ENCODE results near the gene PTPRT.

PTPRT gene

DNA sequence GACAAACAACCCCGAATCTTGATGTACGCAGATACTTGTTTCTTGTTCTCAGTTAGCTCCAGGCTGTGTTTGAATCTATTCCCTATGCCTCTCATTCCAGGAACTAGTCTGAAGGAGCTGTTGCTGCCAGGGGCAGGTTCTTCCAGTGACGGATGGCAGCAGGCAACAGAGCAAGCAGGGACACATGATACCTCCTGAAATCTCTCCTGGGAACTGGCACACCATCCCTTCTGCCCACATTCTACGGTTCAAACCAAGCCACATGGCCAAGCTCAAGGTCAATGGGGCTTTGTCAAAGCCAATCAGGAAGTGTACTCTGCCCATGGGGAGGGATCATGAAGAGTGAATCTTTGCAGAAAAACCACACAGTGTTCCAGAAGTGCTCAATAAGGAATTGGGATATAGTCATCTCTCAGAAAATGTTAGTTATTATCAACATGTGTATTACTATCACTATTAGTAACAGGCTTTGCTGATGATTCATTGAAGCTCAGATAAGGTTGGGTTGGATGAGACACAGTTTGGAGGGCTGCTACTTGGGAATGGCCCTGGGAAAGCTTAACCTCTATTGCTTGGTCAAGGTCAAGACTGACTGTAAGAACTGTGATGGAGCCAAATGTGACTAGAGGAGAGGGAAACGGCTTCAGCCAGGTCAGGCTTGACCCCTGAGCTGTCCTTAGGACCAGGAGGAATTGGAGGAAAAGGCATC is 454.9 kb downstream of the PTPRT start:
- DNase-seq (ENCODE audit: low read depth, low spot score): no peak

- DNase-seq (ENCODE audit: low read depth, low spot score): no peak
Measured at GRCh38 chr20:42721923-42722322, 467.8 kb downstream of the PTPRT start.

DNA sequence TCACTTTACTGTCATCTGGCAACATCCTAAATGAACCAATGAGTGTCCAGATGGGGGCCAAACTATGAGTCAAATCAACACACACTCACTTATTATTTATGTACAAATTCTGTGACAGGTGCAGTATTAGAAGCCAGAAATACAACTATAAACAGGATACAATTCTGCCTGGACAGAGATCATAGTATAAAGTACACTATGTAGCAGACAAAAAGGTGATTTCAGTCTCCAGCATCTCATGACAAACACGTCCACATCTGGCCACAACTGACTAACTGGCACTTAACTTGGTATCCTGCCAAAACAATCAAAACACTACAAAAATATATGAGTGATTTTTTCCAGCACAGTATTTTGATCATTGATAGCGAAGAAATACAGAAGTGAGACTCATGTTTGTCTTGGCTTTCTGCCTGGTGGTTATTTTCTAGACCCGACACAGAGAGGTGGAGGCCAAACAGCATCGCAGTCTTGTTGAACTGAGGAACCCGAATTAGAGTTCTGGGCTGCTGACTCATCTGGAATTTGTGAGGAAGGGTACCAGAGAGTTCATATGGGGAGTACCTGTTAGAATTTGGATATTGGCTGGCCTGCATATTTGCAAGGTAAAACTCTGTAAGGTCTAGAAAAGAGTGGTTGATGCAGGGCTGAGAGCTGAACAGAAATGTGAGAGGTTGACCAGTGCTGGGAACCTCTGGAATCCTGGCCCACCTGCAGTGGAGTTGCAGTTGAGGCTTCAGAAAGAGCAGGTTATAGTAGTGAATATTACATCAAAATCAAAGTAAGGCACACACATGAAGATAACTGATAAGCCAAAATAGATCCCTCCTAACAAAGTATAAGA is 475.2 kb downstream of the PTPRT start:
- no peak for DNase-seq (ENCODE audit: low read depth, low spot score)

GRCh38 chr20:42708266-42708665 is 481.4 kb downstream of the PTPRT start:
- no peak for DNase-seq (ENCODE audit: low read depth, low spot score)

- DNase-seq (ENCODE audit: low read depth, low spot score): no peak
Measured at GRCh38 chr20:42706759-42707158, 482.9 kb downstream of the PTPRT start.

- no peak for DNase-seq (ENCODE audit: low read depth, low spot score)
Measured at GRCh38 chr20:42705550-42705949, 484.2 kb downstream of the PTPRT start.

DNA sequence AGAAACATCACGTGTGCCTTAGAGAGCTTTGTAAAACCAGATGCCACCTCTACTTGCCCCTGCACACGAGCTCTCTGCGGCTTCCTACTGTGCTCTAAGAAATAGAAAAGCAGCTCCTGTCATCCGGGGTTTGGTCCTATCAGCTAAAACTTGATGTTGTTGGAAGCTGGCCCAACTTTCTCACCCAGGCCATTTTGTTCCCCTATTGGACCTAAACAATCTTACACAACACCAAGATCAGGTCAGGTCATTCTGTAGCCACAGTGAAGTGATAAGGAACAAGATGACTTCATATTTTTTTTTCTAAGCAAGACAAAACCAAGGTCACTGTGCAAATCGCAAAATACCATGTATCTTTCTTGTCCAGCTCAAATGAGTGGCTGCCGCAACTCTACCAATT is 486.0 kb downstream of the PTPRT start:
- no peak for DNase-seq (ENCODE audit: low read depth, low spot score)

DNA sequence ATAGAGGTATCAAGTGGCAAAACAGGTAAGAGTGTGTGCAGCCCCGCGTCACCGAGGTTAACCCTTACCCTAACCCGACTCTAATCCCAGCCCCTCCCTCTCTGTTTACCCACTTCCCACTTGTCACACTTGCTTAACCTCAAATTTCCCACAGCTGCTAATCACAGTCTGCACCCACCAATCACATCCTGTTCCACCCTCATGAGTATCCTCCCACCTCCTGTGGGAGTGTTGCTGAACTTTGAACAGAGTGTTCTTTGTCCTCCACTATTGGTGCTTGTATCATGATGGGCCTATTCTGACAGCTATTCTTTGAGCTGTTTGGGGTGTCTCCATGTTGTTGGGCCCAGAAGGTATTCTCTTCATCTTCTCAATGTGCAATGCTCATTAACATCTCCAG is 487.8 kb downstream of the PTPRT start:
- DNase-seq (ENCODE audit: low read depth, low spot score): no peak

DNA sequence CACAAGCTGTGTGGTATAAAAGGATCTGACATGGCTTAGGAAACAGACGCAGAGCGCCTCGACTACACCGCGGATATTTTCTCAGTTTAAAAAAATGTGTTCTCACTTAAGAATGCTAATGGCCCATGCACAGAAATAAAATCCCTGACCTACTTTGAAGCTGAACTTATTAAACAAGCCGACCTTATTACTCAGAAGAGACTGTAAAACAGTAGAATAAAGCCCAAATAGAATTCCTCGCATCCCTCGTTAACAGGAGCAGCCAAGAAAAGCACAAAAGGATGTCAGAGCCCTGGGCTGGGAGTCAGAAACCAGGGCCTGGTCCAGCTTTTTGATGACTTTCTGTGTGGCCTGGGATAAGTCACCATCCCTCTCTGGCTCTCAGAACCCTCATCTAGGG is 489.3 kb downstream of the PTPRT start:
- DNase-seq (ENCODE audit: low read depth, low spot score): no peak

DNA sequence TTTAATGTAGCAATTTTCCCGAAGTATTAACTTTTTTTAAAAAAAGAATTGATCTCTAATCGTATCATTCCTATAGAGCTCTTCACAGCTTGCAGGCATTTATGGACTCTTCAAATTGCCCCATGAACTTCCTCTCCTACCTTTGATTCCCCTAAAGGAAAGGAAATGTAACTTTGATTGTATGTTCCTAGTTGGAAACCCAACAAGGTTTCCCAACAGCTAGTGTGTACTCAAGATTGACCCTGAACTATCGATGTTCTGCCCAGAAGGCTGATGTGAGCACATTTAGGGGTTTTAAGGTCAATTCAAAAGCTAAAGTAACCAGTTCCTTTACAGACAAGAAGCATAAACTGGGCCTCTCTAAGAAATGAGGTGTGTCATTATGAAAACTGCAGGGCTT is 491.7 kb downstream of the PTPRT start:
- DNase-seq (ENCODE audit: low read depth, low spot score): no peak

DNA sequence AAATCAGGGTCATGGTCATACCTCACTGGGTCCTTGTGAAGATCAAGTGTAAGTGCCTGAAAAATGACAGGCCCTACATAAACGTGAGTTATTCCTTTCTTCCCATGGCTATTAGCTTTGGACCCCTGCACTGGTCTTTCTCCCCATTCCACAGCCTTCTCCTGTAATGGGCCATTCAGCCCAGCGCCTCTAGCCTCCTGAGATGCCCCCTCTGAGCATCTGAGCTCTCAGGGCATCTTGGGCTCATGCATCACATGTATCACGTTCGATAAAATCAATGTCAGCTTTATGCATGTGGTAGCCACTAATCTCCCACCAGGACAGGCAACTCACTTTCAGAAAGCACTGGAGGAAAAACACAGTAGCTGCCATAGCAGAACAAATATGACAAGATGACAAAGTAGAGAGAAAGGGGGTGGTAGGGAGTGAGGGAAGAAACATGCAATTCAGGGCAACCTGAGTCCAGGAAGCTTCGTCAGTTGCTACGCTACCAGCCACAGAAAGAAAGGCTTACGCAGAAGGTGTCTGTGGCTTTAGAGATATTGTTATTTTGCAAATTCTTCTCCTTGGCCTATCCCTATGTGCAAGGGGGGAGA is 498.8 kb downstream of the PTPRT start:
- no peak for DNase-seq (ENCODE audit: low read depth, low spot score)

DNA sequence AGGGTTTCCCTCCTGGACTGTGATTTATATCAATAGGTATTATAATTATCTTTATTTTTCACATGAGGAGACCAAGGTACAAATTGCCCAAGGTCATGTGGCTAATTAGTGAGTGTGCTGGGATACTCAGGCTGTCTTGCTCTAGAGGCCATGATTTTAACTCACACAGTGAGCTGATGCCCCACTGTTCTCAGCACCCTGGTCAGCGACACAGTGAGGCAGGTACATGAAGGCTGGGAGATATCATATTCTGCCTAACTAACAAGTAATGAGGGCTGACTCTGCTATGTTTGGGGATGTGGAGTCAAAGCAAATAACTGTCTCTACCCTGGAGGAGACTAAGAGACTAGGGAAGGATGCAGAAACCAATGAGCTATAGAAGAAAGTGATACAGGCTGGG is 501.1 kb downstream of the PTPRT start:
- no peak for DNase-seq (ENCODE audit: low read depth, low spot score)

DNA sequence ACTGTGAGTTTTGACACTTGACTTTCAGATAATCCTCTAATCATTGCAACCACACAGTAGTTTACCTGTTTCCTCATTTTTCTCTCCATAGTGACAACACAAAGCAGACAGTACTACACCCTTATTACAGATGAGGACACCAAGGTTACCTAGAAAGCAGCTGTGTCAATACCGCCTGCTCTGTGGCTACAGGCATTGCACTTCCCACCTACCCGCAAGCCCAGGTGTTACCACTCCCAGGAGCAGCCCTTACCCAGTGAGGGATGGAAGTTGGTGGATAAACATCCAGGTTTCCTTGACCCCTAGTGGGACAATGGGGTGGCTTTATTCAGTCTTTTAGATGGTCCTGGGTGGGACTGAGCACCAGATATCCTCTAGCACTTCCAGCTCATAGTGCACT is 503.6 kb downstream of the PTPRT start:
- no peak for DNase-seq (ENCODE audit: low read depth, low spot score)

DNA sequence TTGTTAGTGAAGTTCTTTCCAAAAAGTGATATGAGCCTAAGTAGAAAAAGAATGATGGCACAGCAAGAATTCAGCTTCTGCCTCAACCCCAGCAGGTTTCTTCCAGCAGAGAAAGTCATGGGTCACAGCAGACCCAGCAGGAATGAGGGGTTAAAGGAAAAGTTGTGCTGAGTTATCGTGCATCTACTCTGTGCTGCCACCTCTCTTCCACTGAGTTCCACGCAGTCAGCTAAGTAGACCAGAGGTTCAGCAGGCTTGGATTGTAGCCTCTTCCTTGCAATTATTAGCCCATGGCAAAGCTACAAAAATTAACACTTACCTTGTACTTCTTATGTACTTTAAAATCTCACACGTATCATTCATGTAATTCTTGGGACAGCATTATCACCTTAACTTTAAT is 510.8 kb downstream of the PTPRT start:
- DNase-seq (ENCODE audit: low read depth, low spot score): no peak

GRCh38 chr20:42656130-42656529 is 533.6 kb downstream of the PTPRT start:
- no peak for DNase-seq (ENCODE audit: low read depth, low spot score)

DNA sequence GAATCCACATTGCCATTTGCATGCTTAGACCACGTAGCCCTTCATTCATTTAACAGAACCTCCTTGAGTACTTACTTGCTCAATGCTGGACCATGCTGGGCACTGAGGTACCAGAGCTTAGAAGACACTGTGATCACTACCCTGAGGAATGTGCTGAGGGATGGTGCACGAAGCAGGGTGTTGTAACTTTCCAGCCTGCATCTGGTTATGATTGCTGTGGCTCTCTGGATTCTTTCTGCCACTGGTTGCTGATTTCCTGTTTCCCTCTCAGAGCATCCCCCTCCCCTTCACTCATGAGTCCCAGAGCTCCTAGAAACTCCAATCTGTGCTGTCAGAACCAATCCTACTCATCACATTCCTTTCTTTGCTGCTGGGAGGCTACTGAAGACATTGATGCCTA is 537.4 kb downstream of the PTPRT start:
- DNase-seq (ENCODE audit: low read depth, low spot score): no peak

DNA sequence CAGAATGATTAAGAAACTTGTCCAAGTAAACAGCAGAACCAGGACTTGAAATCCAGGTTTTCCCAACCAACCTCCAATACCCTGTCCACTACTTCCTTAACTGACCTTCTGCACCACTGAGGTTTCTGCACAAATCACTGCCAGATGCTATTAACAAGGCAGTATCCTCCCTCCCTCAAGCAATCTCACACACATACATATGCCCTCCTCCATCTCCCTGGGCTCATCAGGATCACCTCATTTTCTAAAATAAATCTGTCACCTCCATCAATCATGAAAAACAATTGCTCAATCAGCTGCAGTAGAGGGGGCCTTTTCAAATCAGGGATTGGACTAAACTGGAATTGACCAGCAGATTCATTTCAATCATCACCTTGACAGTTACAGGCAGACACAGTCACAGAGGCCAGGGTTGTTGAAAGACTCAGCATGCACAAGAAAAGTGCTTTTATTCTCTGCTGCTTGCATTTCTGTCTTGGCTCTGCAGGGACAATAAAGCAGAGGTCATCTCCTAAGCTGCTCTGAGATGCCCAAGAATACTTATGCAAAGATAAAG is 539.4 kb downstream of the PTPRT start:
- no peak for DNase-seq (ENCODE audit: low read depth, low spot score)

DNA sequence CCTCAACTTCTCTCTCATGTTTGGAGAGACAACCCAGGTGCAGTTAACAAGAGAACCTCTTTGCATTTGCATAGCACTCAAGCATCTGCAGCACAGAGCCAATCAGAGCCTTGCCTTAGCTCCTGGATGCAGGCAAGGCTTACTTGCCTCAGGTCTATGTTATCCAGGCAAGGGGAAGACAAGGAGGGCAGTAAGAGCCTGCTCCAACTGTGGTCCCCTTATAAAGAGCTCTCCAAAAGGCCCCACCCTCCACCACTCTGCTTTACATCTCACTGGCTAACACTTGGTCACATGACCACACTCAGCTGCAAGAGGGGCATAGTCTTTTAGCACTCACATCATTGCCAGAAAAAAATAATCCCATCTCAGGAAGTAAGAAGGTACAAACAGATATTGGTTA is 540.0 kb downstream of the PTPRT start:
- DNase-seq (ENCODE audit: low read depth, low spot score): no peak

DNA sequence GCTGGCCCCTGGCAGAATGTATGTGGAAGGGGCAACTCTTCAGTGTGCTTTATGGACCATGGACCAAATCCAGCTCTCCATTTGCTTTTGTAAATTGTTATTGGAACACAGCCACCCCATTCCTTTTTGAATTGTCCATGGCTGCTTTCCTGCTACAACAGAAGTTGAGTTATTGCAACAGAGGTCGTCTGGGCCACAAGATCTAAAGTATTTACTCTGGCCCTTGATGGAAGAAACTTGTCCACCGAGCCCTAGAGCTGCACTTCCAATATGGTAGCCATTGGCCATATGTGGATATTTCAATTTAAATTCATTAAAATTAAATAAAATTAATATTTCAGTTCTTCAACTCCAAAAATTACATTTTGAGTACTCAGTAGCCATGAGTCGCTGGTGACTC is 543.5 kb downstream of the PTPRT start:
- DNase-seq (ENCODE audit: low read depth, low spot score): no peak

DNA sequence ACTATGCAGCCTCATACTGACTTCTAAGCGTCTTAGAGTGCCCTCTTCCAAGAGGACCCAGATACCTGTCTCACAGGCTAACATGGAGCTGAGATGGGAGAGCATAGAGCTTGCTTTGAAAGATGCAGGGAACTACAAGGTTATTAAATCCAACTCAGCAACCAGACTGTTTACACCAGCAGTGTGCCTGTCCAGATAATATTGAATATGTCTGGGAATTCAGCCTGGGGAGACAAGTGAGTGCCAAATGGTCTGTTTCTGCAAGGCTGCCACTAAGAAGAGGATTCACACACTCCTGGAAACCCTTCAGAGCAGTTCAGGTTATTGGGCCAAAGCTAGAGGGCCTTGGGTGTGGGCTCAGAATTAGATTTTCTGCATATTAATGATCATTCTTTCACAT is 547.8 kb downstream of the PTPRT start:
- no peak for DNase-seq (ENCODE audit: low read depth, low spot score)

DNA sequence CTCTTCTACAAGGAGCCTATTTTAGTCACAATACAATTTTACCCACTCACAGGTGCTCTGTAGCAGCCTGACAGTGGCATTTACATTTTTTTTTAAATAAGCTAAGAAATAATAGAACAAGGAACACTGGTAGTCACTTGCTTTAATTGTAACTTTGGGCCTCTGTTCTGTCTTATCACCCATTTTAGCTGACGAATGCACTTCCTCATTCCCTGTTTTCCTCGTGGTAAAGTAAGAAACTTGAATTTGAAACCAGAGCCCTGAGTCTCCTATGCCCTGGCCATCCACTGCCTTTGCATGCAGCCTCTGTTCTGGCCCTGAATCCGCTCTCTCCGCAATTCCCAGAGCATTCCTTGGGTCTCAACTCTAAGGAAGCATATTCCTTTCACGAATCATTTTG is 550.6 kb downstream of the PTPRT start:
- DNase-seq (ENCODE audit: low read depth, low spot score): no peak

DNA sequence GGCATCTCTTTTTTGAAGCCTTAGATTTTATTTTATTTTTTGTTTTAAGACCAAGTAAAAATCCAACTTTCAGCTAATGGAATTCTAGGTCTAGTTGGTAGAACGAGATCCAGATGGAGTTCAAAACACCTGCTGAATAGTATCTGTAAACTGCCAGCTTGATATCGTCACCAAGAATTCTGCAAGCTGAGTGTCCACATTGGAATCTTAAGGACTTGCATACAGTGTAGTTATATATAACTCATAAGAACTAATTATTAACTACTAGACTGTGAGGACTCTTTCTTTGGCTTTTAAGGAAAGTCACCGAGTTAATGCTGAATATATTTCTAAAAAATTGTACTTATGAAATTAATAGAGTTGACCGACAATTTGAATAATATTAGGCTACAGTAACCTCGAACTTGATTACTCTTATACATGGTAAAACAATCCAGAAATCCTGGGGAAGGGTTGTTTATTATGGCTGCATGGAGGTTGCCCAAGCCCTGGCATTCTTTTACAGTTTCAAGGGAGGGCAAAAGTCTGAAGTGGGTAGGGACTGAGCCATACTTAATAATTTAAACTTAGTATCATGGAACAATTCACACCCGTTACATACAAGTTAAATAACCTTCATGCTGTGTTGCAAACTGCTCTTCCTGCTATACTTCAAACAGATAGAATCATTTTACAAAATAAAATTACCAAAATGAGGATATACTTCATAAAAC is 553.9 kb downstream of the PTPRT start:
- no peak for DNase-seq (ENCODE audit: low read depth, low spot score)
